ENCODE data around the gene VANGL1.

VANGL1 gene

GRCh38 chr1:115705085-115705951 is 63.5 kb downstream of the VANGL1 start:
- no peak for DNase-seq (ENCODE audit: low read depth)

GRCh38 chr1:115705963-115706362 is 64.2 kb downstream of the VANGL1 start:
- no peak for DNase-seq (ENCODE audit: low read depth)

GRCh38 chr1:115706587-115707425 is 65.0 kb downstream of the VANGL1 start:
- DNase-seq (ENCODE audit: low read depth), result no peak

- DNase-seq (ENCODE audit: low read depth), result no peak
These were observed 69.3 kb downstream of the VANGL1 start for GRCh38 chr1:115710859-115711624.

- no peak for DNase-seq (ENCODE audit: low read depth)
These were observed 71.3 kb downstream of the VANGL1 start for GRCh38 chr1:115712911-115713609.

GRCh38 chr1:115713906-115714305 is 72.1 kb downstream of the VANGL1 start:
- DNase-seq (ENCODE audit: low read depth), result no peak

- no peak for DNase-seq (ENCODE audit: low read depth)
These were observed 72.9 kb downstream of the VANGL1 start for GRCh38 chr1:115714572-115715141.

- no peak for DNase-seq (ENCODE audit: low read depth)
These were observed 75.8 kb downstream of the VANGL1 start for GRCh38 chr1:115717541-115717940.

GRCh38 chr1:115718011-115718754 is 76.4 kb downstream of the VANGL1 start:
- no peak for DNase-seq (ENCODE audit: low read depth)

- no peak for DNase-seq (ENCODE audit: low read depth)
These were observed 77.5 kb downstream of the VANGL1 start for GRCh38 chr1:115719285-115719684.

- DNase-seq (ENCODE audit: low read depth), result no peak
These were observed 80.5 kb downstream of the VANGL1 start for GRCh38 chr1:115722221-115722620.

- DNase-seq (ENCODE audit: low read depth), result no peak
These were observed 82.0 kb downstream of the VANGL1 start for GRCh38 chr1:115723756-115724155.

GRCh38 chr1:115725600-115725999 is 83.8 kb downstream of the VANGL1 start:
- no peak for DNase-seq (ENCODE audit: low read depth)

- no peak for DNase-seq (ENCODE audit: low read depth)
These were observed 84.4 kb downstream of the VANGL1 start for GRCh38 chr1:115726161-115726560.

- DNase-seq (ENCODE audit: low read depth), result no peak
These were observed 84.8 kb downstream of the VANGL1 start for GRCh38 chr1:115726570-115726969.

GRCh38 chr1:115727706-115728249 is 86.0 kb downstream of the VANGL1 start:
- DNase-seq (ENCODE audit: low read depth), result no peak

- DNase-seq (ENCODE audit: low read depth), result no peak
These were observed 86.6 kb downstream of the VANGL1 start for GRCh38 chr1:115728341-115728740.

- DNase-seq (ENCODE audit: low read depth), result no peak
These were observed 88.0 kb downstream of the VANGL1 start for GRCh38 chr1:115729756-115730155.

GRCh38 chr1:115732316-115732715 is 90.5 kb downstream of the VANGL1 start:
- DNase-seq (ENCODE audit: low read depth), result no peak

- DNase-seq (ENCODE audit: low read depth), result no peak
These were observed 99.0 kb downstream of the VANGL1 start for GRCh38 chr1:115740811-115741210.
